Measurements from ENCODE around the gene NUCB1. TPM values are rescaled to one million over a fixed set of nuclear protein-coding genes. Genes with fewer than 3 reads are reported as not detected.

The NUCB1 gene
- total and polyA plus RNA-seq, 7 donors = 49.9 to 143 (median 97.1) TPM

DNA sequence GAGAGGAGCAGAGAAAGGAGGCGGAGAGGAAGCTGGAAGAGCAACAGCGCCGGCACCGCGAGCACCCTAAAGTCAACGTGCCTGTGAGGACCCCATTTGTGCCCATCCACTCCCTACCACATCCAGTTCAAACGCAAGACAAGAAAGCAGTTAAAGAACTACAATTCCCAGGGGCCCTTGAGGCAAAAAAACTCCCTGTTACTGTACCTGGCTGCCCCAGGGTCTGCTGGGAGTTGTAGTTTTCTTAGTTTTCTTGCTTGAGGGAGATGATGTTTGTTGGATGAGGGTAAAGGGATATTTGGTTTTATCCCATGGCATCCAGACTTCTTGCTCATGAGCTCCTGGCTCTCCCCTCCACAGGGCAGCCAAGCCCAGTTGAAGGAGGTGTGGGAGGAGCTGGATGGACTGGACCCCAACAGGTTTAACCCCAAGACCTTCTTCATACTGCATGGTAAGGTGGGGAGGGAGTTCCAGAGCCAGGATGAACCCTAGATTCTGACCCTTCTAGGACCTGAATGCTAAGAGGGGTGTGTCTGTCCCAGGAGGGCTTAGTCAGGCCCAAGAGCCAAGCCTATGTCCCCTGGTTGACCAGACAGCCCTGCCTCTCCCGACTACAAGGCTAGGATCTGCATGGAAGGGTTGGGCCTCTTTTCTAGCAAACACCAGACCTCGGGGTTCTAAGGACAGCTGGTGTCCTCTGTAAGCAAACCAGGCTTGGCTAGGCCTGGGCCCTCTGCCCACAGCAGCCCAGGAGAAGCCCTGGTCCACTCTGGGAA is 13.2 kb downstream of the NUCB1 start:
- Histone ChIP-seq H3K4me1 (peaks cover 9% of the 10 kb centered on the region), H3K27me3 (ENCODE audit: insufficient read depth in 3 of 3, low read length in 2 of 3) (no peaks in the 10 kb centered on the region), H3K36me3 (ENCODE audit: insufficient read depth in 1 of 2, low read depth in 1 of 2) (peaks cover 10 to 88% of the 10 kb centered on the region in 2 donors), H3K9me3 (no peaks in the 10 kb centered on the region), H3K4me3 (no peak overlapping the region), H3K27ac (no peak overlapping the region)
- WGBS, 3 donors = 83 to 92% (median 87%) methylated on average over 9 of the region's 9 CpGs
- ATAC-seq = peak in 1 of 4 donors; percentile 37
- intact Hi-C loops (cut with DNase I) = no loop called here
- TF ChIP-seq, protein P1, sequence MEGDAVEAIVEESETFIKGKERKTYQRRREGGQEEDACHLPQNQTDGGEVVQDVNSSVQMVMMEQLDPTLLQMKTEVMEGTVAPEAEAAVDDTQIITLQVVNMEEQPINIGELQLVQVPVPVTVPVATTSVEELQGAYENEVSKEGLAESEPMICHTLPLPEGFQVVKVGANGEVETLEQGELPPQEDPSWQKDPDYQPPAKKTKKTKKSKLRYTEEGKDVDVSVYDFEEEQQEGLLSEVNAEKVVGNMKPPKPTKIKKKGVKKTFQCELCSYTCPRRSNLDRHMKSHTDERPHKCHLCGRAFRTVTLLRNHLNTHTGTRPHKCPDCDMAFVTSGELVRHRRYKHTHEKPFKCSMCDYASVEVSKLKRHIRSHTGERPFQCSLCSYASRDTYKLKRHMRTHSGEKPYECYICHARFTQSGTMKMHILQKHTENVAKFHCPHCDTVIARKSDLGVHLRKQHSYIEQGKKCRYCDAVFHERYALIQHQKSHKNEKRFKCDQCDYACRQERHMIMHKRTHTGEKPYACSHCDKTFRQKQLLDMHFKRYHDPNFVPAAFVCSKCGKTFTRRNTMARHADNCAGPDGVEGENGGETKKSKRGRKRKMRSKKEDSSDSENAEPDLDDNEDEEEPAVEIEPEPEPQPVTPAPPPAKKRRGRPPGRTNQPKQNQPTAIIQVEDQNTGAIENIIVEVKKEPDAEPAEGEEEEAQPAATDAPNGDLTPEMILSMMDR (IDR thresholded peaks at IDR 0.05) = no peak
- no peak for DNase-seq

- TF ChIP-seq, protein P1 (IDR thresholded peaks at IDR 0.05) = no peak
- Histone ChIP-seq H3K9me3 (no peaks in the 10 kb centered on the region), H3K27ac (no peak overlapping the region), H3K4me1 (peaks cover 6% of the 10 kb centered on the region), H3K27me3 (ENCODE audit: insufficient read depth in 3 of 3, low read length in 2 of 3) (no peaks in the 10 kb centered on the region), H3K36me3 (ENCODE audit: insufficient read depth in 1 of 2, low read depth in 1 of 2) (peaks cover 10 to 93% of the 10 kb centered on the region in 2 donors), H3K4me3 (no peak overlapping the region)
- intact Hi-C loops (cut with DNase I) = no loop called here
- DNase-seq (no peak), ATAC-seq (no peak)
- 83 to 96% (median 91%) methylated on average over 8 of the region's 8 CpGs for WGBS, 3 donors
Observed at GRCh38 chr19:48914181-48914580, 14.1 kb downstream of the NUCB1 start.

DNA sequence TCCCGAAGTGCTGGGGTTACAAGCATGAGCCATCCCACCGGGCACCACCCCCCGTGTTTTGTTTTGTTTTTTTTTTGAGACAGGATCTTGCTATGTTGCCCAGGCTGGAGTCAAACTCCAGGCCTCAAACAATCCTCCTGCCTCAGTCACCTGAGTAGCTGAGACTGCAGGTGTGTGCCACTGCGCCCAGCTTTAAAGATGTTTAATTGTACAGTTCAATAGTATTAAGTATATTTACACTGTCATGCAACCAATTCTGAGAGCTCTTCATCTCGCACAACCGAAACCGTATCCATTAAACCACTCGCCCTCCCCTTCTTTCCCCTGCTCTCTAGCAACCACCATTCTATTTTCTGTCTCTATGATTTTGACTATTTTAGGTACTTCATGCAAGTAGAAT is 15.6 kb downstream of the NUCB1 start:
- intact Hi-C loops (cut with DNase I) = no loop called here
- no peak for DNase-seq
- 85 to 90% (median 85%) methylated on average over 8 of the region's 8 CpGs for WGBS, 3 donors

GRCh38 chr19:48918071-48918470 is 18.0 kb downstream of the NUCB1 start:
- Histone ChIP-seq H3K9me3 (no peaks in the 10 kb centered on the region), H3K27ac (no peak overlapping the region), H3K27me3 (ENCODE audit: insufficient read depth in 3 of 3, low read length in 2 of 3) (no peaks in the 10 kb centered on the region), H3K4me1 (no peaks in the 10 kb centered on the region), H3K4me3 (no peak overlapping the region), H3K36me3 (ENCODE audit: insufficient read depth in 1 of 2, low read depth in 1 of 2) (peaks cover 10 to 91% of the 10 kb centered on the region in 2 donors)
- DNase-seq = no peak
- intact Hi-C loops (cut with DNase I) = no loop called here
- TF ChIP-seq, protein P1 (IDR thresholded peaks at IDR 0.05) = no peak
- WGBS, 3 donors = 72 to 82% (median 81%) methylated on average over 6 of the region's 6 CpGs
- ATAC-seq = no peak

More for the DNA sequence above, 15.6 kb downstream of the NUCB1 start:
- TF ChIP-seq, protein P1 (IDR thresholded peaks at IDR 0.05) = no peak
- H3K9me3 ChIP-seq = no peaks in the 10 kb centered on the region
- H3K27me3 ChIP-seq (ENCODE audit: insufficient read depth in 3 of 3, low read length in 2 of 3) = no peaks in the 10 kb centered on the region
- no peak overlapping the region for H3K4me3 ChIP-seq
- ATAC-seq = no peak
- no peak overlapping the region for H3K27ac ChIP-seq
- no peaks in the 10 kb centered on the region for H3K4me1 ChIP-seq
- H3K36me3 ChIP-seq (ENCODE audit: insufficient read depth in 1 of 2, low read depth in 1 of 2) = peaks cover 10 to 93% of the 10 kb centered on the region in 2 donors

Measured in psoas muscle (tissue), 8 donors.